Activated CD4-positive, alpha-beta memory T cell treated with anti-CD3 and anti-CD28 coated beads, Interleukin-2, amount 10 ng/mL, durations not matched to agents 7 days and 5 days (primary cell): ENCODE measurements around the gene MOSMO. TPM values are rescaled to one million over a fixed set of nuclear protein-coding genes. Genes with fewer than 3 reads are reported as not detected.

Experiments used
- CTCF ChIA-PET: fragments of 350-600 bp; sonication (Branson Sonifier 250); formaldehyde crosslinking; loops from one replicate; lab custom pipeline; 2021; ENCODE audit warnings: antibody characterized with exemption, inconsistent platforms; lab: Charles Lee
- POLR2A ChIA-PET: fragments of 350-600 bp; sonication (Branson Sonifier 250); formaldehyde crosslinking; loops from one replicate; lab custom pipeline; 2021; ENCODE audit warnings: antibody characterized with exemption; lab: Charles Lee
- DNase-seq: peaks from one replicate; pipeline ENCODE4 v3.0.0-alpha.2; 2020
- H3K27ac Mint-ChIP-seq: one replicate; pipeline ENCODE4 v1.8.0; 2021; ENCODE audit warnings: mild to moderate bottlenecking, mixed read lengths
- H3K27me3 Mint-ChIP-seq: one replicate; pipeline ENCODE4 v1.8.0; 2021; ENCODE audit warnings: mixed read lengths
- H3K36me3 Mint-ChIP-seq: one replicate; pipeline ENCODE4 v1.8.0; 2021; ENCODE audit warnings: low read depth, mixed read lengths
- H3K4me1 Mint-ChIP-seq: one replicate; pipeline ENCODE4 v1.8.0; 2021; ENCODE audit warnings: mixed read lengths
- H3K4me3 Mint-ChIP-seq: one replicate; pipeline ENCODE4 v1.8.0; 2021; ENCODE audit warnings: mild to moderate bottlenecking, mixed read lengths
- H3K9me3 Mint-ChIP-seq: one replicate; pipeline ENCODE4 v1.8.0; 2021; ENCODE audit warnings: mixed read lengths
- total RNA-seq, 2 experiments: library from RNA; stranded (reverse); gene quantifications; one replicate each; pipeline ENCODE4 v1.2.3, GENCODE V29; 2021

The MOSMO gene
- total RNA-seq, 2 experiments from 2014 or later = 12.1 to 13.0 TPM

DNA sequence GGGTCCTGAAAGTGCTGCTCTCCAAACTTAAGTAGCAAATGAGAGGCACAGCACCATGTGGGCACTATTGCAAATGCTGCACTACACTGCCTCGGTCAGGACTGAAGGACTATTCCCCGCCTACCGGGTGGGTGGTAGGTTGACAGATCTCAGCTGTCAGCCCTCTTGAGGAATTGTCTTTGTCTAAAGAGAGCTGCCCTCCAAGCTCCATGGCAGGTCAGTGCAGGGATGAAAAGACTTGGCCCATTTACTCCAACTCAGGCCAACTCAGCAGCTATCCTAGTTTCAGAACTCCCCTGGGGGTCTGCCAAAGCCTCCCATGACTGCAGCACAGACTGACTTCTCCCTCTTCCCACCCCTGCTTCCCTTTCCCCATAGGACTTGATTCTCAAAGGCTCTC lies 3.6 kb upstream of the MOSMO start:
- H3K4me1 Mint-ChIP-seq = peaks cover 27% of the 10 kb centered on the region
- H3K27me3 Mint-ChIP-seq = no peaks in the 10 kb centered on the region
- no peaks in the 10 kb centered on the region for H3K36me3 Mint-ChIP-seq
- no peak overlapping the region for H3K27ac Mint-ChIP-seq
- no peak overlapping the region for H3K4me3 Mint-ChIP-seq
- no peak for DNase-seq
- CTCF ChIA-PET = interaction anchor here (1.2 to 17.5 kb wide), 4 partner anchors 74 to 184 kb away, joined by 3 to 319 read pairs (median 41); no protein-coding TSS in a partner anchor
- POLR2A ChIA-PET = interaction anchor here (1.7 kb wide), 1 partner anchor 51 kb away, joined by 5 read pairs; the partner anchor contains the start of gene UQCRC2
- H3K9me3 Mint-ChIP-seq = no peaks in the 10 kb centered on the region

DNA sequence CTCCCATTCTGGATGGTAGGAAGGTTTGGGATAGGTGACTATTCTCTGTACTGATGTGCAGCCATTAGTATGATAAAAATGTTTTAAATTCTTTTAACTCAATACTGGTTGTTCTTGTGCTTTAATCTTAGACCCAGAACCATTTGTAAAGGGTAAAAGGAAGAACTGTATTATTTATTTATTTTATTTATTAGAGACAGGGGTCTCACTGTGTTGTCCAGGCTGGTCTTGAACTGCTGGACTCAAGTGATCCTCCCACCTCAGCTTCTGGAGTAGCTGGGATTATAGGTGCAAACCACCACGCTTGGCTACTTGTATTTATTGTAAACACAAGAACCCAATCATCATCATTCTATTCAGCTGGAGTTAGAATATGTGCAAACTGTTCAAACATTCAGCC lies 2.2 kb upstream of the MOSMO start:
- POLR2A ChIA-PET = interaction anchor here (1.7 kb wide), 1 partner anchor 52 kb away, joined by 5 read pairs; the partner anchor contains the start of gene UQCRC2
- Mint-ChIP-seq H3K9me3 (no peaks in the 10 kb centered on the region), H3K4me1 (peaks cover 32% of the 10 kb centered on the region), H3K27ac (no peak overlapping the region), H3K4me3 (no peak overlapping the region), H3K36me3 (peaks cover 5% of the 10 kb centered on the region), H3K27me3 (no peaks in the 10 kb centered on the region)
- CTCF ChIA-PET = interaction anchor here (1.0 to 17.5 kb wide), 3 partner anchors 15 to 72 kb away, joined by 3 to 319 read pairs (median 4); no protein-coding TSS in a partner anchor
- DNase-seq = no peak

DNA sequence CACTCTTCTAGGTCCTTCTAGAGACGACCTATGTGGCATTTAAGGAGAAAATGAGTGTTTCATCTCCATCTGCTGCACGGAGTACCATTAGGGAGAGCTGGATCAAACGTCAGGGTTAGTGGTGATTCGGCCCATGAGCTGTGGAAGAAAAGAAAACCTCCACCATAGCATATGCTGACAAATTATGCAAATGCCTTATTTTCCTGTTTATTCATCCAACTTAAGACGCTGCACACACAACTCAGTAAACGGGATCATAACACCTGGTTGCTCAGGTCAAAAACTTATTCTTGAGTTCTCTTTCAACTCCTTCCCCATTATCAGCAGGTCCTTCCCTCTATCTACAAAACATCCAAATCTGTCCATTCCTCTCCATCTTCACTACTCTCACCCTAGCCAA lies 1.3 kb upstream of the MOSMO start:
- Mint-ChIP-seq H3K4me1 (peaks cover 33% of the 10 kb centered on the region), H3K36me3 (peaks cover 5% of the 10 kb centered on the region), H3K9me3 (no peaks in the 10 kb centered on the region), H3K4me3 (peak overlapping the region; percentile 79), H3K27me3 (no peaks in the 10 kb centered on the region), H3K27ac (no peak overlapping the region)
- no peak for DNase-seq
- ChIA-PET POLR2A (interaction anchor here (1.5 to 4.7 kb wide), 5 partner anchors 8 to 184 kb away, joined by 10 to 40 read pairs (median 13); partner anchors contain the start of gene UQCRC2), CTCF (interaction anchor here (1.0 to 17.5 kb wide), 5 partner anchors 16 to 182 kb away, joined by 3 to 319 read pairs (median 9); no protein-coding TSS in a partner anchor)

DNA sequence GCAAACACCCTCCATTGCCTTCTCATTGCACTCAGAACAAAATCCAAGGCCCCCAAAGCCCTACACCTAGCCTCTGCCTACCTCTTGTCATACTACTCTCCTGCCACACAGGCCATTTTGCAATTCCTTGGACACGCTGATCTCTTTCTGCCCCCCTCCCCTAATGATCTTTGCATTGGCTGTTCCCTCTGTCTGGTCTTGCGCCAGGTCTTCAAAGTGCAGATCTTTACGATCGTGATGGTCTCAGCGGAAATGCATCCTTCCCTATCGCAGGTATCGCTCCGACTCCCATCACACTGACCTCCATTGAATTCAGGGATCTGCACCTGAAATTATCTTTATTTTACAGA lies 777 bp upstream of the MOSMO start:
- Mint-ChIP-seq H3K36me3 (peaks cover 5% of the 10 kb centered on the region), H3K27ac (peak overlapping the region; percentile 34), H3K9me3 (no peaks in the 10 kb centered on the region), H3K27me3 (no peaks in the 10 kb centered on the region), H3K4me1 (peaks cover 34% of the 10 kb centered on the region), H3K4me3 (peak overlapping the region; percentile 79)
- no peak for DNase-seq
- ChIA-PET CTCF (interaction anchor here (0.6 to 17.5 kb wide), 9 partner anchors 8 to 293 kb away, joined by 3 to 319 read pairs (median 6); no protein-coding TSS in a partner anchor), POLR2A (interaction anchor here (0.6 to 4.7 kb wide), 12 partner anchors 9 to 1106 kb away, joined by 3 to 40 read pairs (median 7); partner anchors contain the start of genes LYRM1 and UQCRC2)

DNA sequence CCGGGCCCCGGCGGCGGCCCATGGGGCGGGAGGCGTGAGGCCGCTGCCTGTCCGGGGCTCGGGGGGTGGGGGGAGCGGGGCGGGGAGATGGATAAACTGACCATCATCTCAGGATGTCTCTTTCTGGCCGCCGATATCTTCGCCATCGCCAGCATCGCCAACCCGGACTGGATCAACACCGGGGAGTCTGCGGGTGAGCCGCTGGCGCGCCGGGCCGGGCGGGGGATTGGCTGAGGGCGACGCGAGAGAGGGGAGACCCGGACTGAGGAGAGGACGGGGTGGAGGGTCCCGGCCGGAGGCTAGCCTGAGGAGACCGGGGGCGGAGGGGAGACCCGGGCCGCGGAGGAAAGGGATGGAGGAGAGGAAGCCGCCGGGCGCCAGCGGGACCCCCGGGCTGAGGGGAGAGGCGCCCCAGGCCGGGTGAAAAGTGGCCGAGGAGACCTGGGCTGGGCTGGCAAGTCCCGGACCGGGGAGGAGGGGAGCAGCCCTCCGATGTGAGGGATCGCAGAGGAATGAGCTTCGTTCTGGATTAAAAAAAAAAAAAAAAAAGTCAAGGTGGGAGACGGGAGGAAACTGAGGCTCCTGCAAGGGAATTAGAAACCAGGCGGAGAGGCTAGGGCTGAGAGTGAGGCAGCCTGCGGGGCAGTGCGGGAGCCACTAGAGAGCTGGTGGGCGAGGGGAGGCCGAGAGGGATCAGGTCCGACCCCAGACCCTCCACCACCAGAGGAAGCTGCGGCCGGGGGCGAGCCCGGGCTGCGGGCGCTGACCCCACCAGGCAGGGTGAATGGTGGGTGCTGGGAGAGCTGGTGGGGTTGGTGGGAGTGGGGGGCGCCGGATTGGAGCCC lies 526 bp downstream of the MOSMO start:
- no peaks in the 10 kb centered on the region for H3K9me3 Mint-ChIP-seq
- H3K27me3 Mint-ChIP-seq = no peaks in the 10 kb centered on the region
- DNase-seq = peak; percentile 39
- peak overlapping the region; percentile 49 for H3K27ac Mint-ChIP-seq
- peak overlapping the region; percentile 83 for H3K4me3 Mint-ChIP-seq
- peaks cover 5% of the 10 kb centered on the region for H3K36me3 Mint-ChIP-seq
- POLR2A ChIA-PET = interaction anchor here (1.0 to 4.7 kb wide), 12 partner anchors 9 to 1108 kb away, joined by 3 to 40 read pairs (median 10); partner anchors contain the start of genes LYRM1 and UQCRC2
- H3K4me1 Mint-ChIP-seq = peaks cover 34% of the 10 kb centered on the region
- CTCF ChIA-PET = interaction anchor here (0.6 to 17.5 kb wide), 12 partner anchors 9 to 690 kb away, joined by 3 to 319 read pairs (median 6); no protein-coding TSS in a partner anchor

DNA sequence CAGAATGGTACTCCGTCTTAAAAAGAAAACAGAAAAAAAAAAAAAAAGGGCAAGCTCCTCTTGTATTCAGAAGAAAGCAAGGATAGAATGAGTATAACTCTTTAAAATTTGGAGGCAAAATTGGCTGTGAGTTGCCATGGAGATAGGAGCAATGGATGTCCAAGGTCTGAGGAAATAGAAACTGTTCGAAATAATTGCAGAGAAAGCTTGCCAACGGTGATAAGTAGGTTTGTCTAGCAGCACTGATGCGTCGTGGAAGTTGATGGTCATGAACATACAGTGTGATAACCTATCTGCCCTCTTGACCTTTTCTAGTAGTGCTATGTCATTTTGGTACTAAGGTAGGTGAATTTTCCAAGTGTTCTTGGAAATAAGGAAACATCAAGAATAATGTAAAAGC lies 3.0 kb downstream of the MOSMO start:
- peaks cover 5% of the 10 kb centered on the region for H3K36me3 Mint-ChIP-seq
- no peaks in the 10 kb centered on the region for H3K27me3 Mint-ChIP-seq
- H3K4me1 Mint-ChIP-seq = peaks cover 43% of the 10 kb centered on the region
- no peaks in the 10 kb centered on the region for H3K9me3 Mint-ChIP-seq
- no peak for DNase-seq
- ChIA-PET CTCF (interaction anchor here (0.9 to 17.5 kb wide), 3 partner anchors 9 to 178 kb away, joined by 3 to 319 read pairs (median 4); no protein-coding TSS in a partner anchor), POLR2A (interaction anchor here (4.7 kb wide), 1 partner anchor 179 kb away, joined by 40 read pairs; no protein-coding TSS in a partner anchor)
- no peak overlapping the region for H3K4me3 Mint-ChIP-seq
- H3K27ac Mint-ChIP-seq = no peak overlapping the region

DNA sequence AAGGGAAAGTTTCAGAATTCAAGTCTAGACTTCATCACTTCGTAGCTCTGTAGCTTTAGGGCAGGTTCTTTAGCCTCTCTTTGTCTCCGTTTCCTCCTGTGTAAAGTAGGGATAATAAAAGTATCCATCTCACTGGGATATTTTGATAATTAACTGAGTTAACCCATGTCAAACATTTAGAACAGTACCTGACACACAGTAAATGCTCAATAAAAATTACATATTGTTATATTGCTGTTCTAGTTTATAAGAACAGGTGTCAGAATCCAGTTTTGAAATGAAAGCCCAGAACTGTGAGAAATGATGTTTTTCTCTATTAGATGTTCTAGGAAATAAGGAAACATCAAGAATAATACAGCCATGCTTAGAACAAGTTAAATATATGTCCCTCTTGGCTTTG lies 4.3 kb downstream of the MOSMO start:
- peaks cover 5% of the 10 kb centered on the region for H3K36me3 Mint-ChIP-seq
- DNase-seq = no peak
- no peaks in the 10 kb centered on the region for H3K27me3 Mint-ChIP-seq
- ChIA-PET POLR2A (interaction anchor here (0.9 kb wide), 1 partner anchor 66 kb away, joined by 3 read pairs; no protein-coding TSS in a partner anchor), CTCF (interaction anchor here (17.5 kb wide), 1 partner anchor 66 kb away, joined by 319 read pairs; no protein-coding TSS in a partner anchor)
- peaks cover 37% of the 10 kb centered on the region for H3K4me1 Mint-ChIP-seq
- H3K4me3 Mint-ChIP-seq = no peak overlapping the region
- no peak overlapping the region for H3K27ac Mint-ChIP-seq
- H3K9me3 Mint-ChIP-seq = no peaks in the 10 kb centered on the region

DNA sequence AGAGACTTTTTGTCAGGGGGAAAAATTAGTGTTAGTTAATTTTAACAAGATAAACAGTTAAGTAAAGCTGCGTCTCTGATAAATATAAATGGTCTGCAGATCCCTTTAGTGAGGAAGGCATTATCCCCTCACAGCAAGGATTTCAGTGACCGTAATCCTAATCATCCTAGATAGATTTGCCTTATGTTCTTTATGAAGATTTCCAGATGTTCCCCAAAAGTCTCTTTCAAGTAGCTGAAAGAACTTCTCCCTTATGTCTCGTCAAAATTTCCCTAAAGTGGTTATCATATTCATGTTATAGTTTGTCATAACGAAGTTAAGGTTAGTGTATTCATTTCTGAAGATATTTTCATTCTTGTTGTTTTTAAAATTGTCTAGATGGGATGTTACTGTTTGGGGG lies 5.6 kb downstream of the MOSMO start:
- POLR2A ChIA-PET = interaction anchor here (1.2 kb wide), 1 partner anchor 23 kb away, joined by 3 read pairs; no protein-coding TSS in a partner anchor

DNA sequence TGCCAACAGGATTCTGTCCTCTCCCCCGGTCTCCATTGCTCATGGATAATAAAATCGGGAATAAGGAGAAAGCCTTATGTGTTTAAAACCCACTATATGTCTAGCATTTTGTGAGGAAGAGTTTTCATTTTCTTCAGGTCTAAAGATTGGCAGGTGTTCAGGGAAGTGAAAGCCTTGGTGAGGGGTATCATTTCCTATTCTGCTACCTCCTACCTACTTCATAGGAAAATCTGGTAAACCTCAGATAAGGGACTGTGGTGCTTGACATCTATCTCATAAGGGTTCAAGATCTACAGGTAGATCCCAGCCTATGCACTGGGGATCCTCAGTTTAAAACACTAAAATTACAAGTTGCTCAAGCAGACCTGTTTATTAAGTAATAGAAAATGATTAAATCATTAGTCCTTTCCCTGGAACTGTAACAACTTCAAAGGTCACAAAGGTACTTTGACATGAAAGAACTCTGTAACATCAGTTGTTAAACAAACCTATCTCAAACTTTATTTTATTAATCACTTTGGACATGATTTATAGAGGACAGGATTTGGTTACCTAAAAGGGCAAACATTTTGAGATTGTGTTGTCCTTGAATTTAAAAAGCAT lies 6.5 kb downstream of the MOSMO start:
- CTCF ChIA-PET = interaction anchor here (3.2 kb wide), 1 partner anchor 63 kb away, joined by 20 read pairs; no protein-coding TSS in a partner anchor
- Mint-ChIP-seq H3K9me3 (no peaks in the 10 kb centered on the region), H3K27me3 (no peaks in the 10 kb centered on the region), H3K36me3 (peaks cover 5% of the 10 kb centered on the region), H3K27ac (no peak overlapping the region), H3K4me3 (no peak overlapping the region), H3K4me1 (peaks cover 27% of the 10 kb centered on the region)
- DNase-seq = no peak
- POLR2A ChIA-PET = interaction anchor here (1.2 kb wide), 1 partner anchor 22 kb away, joined by 3 read pairs; no protein-coding TSS in a partner anchor

More for the DNA sequence above, 5.6 kb downstream of the MOSMO start:
- Mint-ChIP-seq H3K9me3 (no peaks in the 10 kb centered on the region), H3K27me3 (no peaks in the 10 kb centered on the region), H3K36me3 (peaks cover 5% of the 10 kb centered on the region), H3K4me3 (no peak overlapping the region), H3K4me1 (peaks cover 33% of the 10 kb centered on the region), H3K27ac (no peak overlapping the region)
- DNase-seq = no peak
- CTCF ChIA-PET = interaction anchor here (1.2 kb wide), 1 partner anchor 64 kb away, joined by 4 read pairs; no protein-coding TSS in a partner anchor

DNA sequence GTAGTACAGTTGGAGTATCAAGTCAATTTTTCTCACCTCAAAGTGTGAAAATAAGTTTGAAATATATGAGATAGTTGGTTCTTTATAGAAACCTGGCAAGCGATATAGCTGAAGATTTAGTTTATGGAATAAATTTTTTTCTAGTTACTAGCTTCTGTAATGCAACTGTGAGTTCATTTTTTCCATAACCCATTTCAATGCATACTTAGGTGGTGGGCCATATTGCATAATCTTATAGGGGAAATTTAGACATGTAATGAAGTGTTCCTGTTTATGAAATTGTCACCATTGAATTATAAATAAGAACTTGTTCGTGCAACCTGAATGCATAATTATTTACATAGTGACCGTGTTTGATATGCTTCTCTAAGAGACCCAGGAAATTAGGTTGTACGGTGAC lies 9.0 kb downstream of the MOSMO start:
- peaks cover 11% of the 10 kb centered on the region for H3K4me1 Mint-ChIP-seq
- no peak overlapping the region for H3K27ac Mint-ChIP-seq
- H3K9me3 Mint-ChIP-seq = no peaks in the 10 kb centered on the region
- CTCF ChIA-PET = interaction anchor here (1.1 to 3.2 kb wide), 5 partner anchors 9 to 82 kb away, joined by 4 to 20 read pairs (median 5); partner anchors contain the start of gene MOSMO
- DNase-seq = no peak
- H3K4me3 Mint-ChIP-seq = no peak overlapping the region
- H3K36me3 Mint-ChIP-seq = no peaks in the 10 kb centered on the region
- POLR2A ChIA-PET = interaction anchor here (2.0 kb wide), 1 partner anchor 9 kb away, joined by 9 read pairs; the partner anchor contains the start of gene MOSMO
- H3K27me3 Mint-ChIP-seq = no peaks in the 10 kb centered on the region

DNA sequence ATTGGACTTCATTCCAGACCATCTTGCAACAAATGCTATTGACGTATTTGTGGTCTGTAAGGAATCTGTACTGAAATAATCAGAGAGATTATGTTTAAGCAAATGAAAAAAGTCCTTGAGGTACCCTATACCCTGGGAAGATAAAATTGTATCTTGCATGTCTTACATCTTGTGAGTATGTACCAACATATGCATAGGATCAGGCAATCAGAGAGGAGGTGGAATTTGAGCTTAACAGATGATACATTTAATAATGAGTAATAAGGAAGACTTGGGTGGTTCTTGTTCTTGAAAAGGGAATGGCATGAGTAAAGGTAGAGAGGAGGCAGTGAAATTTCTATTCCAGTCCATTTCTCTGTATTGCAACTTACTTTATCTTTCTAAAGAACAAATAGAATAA lies 10.6 kb downstream of the MOSMO start:
- ChIA-PET CTCF (no interaction called here), POLR2A (interaction anchor here (2.0 kb wide), 1 partner anchor 10 kb away, joined by 9 read pairs; the partner anchor contains the start of gene MOSMO)
- no peaks in the 10 kb centered on the region for H3K27me3 Mint-ChIP-seq
- no peaks in the 10 kb centered on the region for H3K36me3 Mint-ChIP-seq
- no peak overlapping the region for H3K4me3 Mint-ChIP-seq
- H3K4me1 Mint-ChIP-seq = peaks cover 10% of the 10 kb centered on the region
- no peak for DNase-seq
- no peak overlapping the region for H3K27ac Mint-ChIP-seq
- no peaks in the 10 kb centered on the region for H3K9me3 Mint-ChIP-seq

DNA sequence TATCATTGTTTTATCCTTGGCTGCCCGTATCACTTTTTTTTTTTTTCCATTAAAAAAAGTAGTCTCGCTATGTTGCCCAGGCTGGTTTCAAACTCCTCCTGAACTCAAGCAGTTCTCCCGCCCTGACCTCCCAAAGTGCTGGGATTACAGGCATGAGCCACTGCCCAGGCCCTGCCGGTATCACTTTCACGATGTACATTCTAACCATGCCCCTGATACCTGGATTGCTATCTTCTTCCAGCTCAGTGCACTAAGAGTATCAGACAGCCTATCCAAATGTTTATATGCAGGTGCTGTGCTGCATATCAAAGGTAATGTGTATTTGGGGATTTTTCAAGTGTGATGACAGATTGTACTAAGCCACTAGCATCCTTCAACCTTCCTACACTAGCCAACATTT lies 14.2 kb downstream of the MOSMO start:
- Mint-ChIP-seq H3K27ac (no peak overlapping the region), H3K4me1 (peaks cover 9% of the 10 kb centered on the region), H3K27me3 (no peaks in the 10 kb centered on the region), H3K36me3 (no peaks in the 10 kb centered on the region), H3K4me3 (no peak overlapping the region), H3K9me3 (no peaks in the 10 kb centered on the region)
- no peak for DNase-seq
- POLR2A ChIA-PET = no interaction called here
- CTCF ChIA-PET = no interaction called here
